Measurements from ENCODE around the gene UTP3. TPM values are rescaled to one million over a fixed set of nuclear protein-coding genes. Genes with fewer than 3 reads are reported as not detected.
"Not testable (repeated sequence)": the region's sequence is repeated elsewhere in the genome, so short reads cannot be mapped to it uniquely, and the experiment has no call there.

The UTP3 gene
- total RNA-seq (2014; rRNA removed; shearing (Covaris generic)) = 12.7 and 18.1 TPM in 2 replicates

- peak; percentile 95 to 98 for DNase-seq (ENCODE audit: low read depth in 1 of 2, low spot score in 2 of 2)
- H3K4me1 ChIP-seq (replicated peaks) = peaks cover 13% of the 10 kb centered on the region
- peaks cover 36% of the 10 kb centered on the region for H3K36me3 ChIP-seq
- H3K27ac ChIP-seq = peak within 1 kb of the TSS; percentile 40
- no peaks in the 10 kb centered on the region for H3K27me3 ChIP-seq (replicated peaks)
- H3K4me3 ChIP-seq = peak within 1 kb of the TSS; percentile 63
- no peaks in the 10 kb centered on the region for H3K9me3 ChIP-seq (replicated peaks)
These were observed at the start of gene UTP3 for GRCh38 chr4:70687821-70688794. Gene UTP3, plus strand, starts transcription at chr4:70688532. Its CDS starts 146 bp downstream, at chr4:70688678.

DNA sequence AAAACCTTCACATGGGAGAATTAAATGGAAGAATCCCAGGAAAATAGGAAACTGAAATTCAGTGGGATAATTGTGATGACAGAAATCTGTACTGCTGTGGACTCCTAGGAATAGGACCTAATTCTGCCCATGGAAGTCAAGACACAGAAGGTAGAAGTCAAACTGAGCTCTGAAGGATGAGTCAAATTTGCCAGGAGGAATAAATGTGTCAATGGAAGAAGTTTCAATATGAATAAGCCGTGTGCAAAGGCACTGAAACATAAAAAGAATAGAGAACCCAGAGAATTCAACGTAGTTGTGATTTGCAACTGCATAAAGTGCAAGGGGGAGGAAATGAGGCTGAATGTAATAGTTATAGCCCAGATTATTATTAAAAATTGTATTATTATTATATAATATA, 48.1 kb upstream of the UTP3 start:
- DNase-seq (ENCODE audit: low read depth in 1 of 2, low spot score in 2 of 2) = no peak
- Histone ChIP-seq H3K36me3 (no peaks in the 10 kb centered on the region), H3K4me1 (replicated peaks) (no peaks in the 10 kb centered on the region)

GRCh38 chr4:70650741-70651140, 37.6 kb upstream of the UTP3 start:
- not testable (repeated sequence) for H3K9me3 ChIP-seq (replicated peaks); H3K4me3 ChIP-seq; H3K27me3 ChIP-seq (replicated peaks); H3K27ac ChIP-seq; H3K4me1 ChIP-seq (replicated peaks); DNase-seq (ENCODE audit: low read depth in 1 of 2, low spot score in 2 of 2); H3K36me3 ChIP-seq

More for the DNA sequence above, 48.1 kb upstream of the UTP3 start:
- Histone ChIP-seq H3K4me3 (no peak overlapping the region), H3K27me3 (replicated peaks) (no peaks in the 10 kb centered on the region), H3K27ac (no peak overlapping the region), H3K9me3 (replicated peaks) (no peaks in the 10 kb centered on the region)

DNA sequence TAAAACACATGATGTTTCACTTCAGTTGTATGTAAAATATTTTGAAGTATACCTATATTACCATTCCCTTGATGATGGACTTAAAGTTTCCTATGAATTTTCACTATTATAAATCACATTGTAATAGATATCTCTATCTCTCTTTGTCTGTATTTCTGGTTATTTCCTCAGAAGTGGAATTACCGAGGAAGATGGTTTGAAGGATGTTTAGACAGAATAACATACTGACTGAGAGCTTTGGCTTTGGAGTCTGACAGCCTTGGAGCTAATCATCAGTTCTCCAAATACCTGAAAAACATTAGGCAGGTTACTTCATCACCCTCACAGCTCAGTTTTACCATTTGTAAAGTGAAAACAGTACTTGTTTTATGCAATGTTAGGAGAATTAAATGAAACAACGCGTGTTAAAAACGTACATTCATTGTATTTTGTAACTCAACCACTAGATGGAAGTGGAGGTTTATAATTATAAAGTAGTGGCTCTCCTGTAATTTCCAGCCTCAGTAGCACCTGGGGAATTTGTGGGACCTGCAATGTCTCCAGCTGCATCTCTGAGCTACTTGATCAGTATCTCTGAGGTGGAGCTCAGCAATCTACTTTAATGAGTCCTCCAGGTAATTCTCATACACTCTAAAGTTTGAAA, 36.3 kb upstream of the UTP3 start:
- Histone ChIP-seq H3K4me3 (no peak overlapping the region), H3K27ac (no peak overlapping the region), H3K9me3 (replicated peaks) (no peaks in the 10 kb centered on the region; the same call in 1 of the 2 replicates), H3K36me3 (no peaks in the 10 kb centered on the region), H3K4me1 (replicated peaks) (no peaks in the 10 kb centered on the region), H3K27me3 (replicated peaks) (peaks cover 6% of the 10 kb centered on the region; the same call in 1 of the 2 replicates)
- peak in 1 of 2 experiments; percentile 10 for DNase-seq (ENCODE audit: low read depth in 1 of 2, low spot score in 2 of 2)

DNA sequence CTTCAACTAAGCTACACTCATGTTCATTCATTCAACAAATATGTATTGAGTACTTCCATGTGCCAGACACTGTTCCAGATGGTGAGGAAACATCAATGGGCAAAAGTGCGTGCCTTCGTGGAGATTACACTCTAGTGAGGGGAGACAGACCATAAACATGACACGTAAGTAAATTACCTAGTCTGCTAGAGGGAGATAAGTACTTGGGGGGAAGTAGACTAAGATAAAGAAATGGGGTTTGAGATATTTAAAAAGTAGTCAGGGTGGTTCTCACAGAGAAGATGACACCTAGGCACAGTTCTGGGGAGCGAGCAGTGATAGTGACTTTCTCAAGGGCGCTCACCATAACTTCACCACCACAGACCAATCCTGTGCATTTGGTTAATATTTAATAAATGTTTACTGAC, 33.7 kb upstream of the UTP3 start:
- no peak overlapping the region for H3K27ac ChIP-seq
- no peaks in the 10 kb centered on the region for H3K9me3 ChIP-seq (replicated peaks)
- peaks cover 9% of the 10 kb centered on the region; the same call in 1 of the 2 replicates for H3K27me3 ChIP-seq (replicated peaks)
- no peak overlapping the region for H3K4me3 ChIP-seq
- no peaks in the 10 kb centered on the region for H3K36me3 ChIP-seq
- no peaks in the 10 kb centered on the region for H3K4me1 ChIP-seq (replicated peaks)
- DNase-seq (ENCODE audit: low read depth in 1 of 2, low spot score in 2 of 2) = no peak

DNA sequence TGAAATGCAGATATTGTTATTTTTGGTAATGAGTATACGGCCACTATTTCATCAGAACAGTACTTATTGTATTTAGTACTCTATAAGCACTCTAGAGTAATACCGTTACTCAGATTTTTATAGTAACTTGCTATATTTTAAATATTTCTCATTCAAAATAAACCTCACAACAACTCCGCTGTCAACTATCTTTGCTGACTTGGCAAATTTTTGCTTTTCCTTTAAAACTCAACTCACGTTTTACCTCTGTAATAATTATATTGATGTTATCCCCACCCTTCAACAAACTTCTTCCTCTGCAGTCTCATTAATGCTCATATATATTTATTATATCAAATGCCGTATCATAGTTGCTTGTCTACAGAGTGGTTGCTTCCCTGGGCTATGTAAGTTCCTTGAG, 31.0 kb upstream of the UTP3 start:
- Histone ChIP-seq H3K27ac (no peak overlapping the region), H3K36me3 (no peaks in the 10 kb centered on the region), H3K4me1 (replicated peaks) (no peaks in the 10 kb centered on the region), H3K27me3 (replicated peaks) (peaks cover 9% of the 10 kb centered on the region; the same call in 1 of the 2 replicates), H3K9me3 (replicated peaks) (no peaks in the 10 kb centered on the region), H3K4me3 (no peak overlapping the region)
- DNase-seq (ENCODE audit: low read depth in 1 of 2, low spot score in 2 of 2) = no peak

DNA sequence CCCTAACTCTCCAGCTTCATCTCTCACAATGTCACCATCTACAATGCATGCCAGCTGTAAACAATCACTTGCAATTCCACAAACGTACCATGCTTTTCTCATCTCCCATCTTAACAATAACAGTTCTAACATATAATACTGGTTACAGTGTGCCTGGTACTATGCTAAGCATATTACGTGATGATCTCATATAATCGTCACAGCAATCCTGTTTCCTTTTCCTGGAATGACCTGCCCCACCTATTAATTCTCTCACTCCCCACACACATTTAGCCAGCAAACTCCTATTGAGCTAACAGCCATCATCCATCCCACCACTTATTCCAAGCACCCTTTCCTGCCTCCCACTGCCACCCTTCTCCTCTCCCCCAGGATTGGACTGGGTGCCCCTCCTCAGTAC, 29.9 kb upstream of the UTP3 start:
- Histone ChIP-seq H3K27ac (no peak overlapping the region), H3K36me3 (no peaks in the 10 kb centered on the region)
- no peak for DNase-seq (ENCODE audit: low read depth in 1 of 2, low spot score in 2 of 2)

DNA sequence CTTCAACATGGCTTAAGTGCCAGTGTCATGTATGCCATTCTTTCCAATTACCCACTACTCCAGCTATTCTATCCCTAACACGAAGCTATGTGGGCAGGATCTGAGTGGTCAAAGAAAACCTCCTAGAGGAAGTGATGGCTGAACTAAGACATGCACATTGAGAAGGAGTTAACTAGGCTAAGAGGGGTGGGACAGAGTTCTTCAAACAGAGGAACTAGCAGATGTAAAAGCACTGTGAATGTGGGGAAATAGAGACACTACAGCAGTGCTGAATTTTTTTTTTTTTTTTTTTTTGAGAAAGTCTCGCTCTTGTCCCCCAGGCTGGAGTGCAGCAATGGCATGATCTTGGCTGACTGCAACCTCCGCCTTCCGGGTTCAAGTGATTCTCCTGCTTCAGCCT, 28.2 kb upstream of the UTP3 start:
- no peaks in the 10 kb centered on the region for H3K36me3 ChIP-seq
- no peak for DNase-seq (ENCODE audit: low read depth in 1 of 2, low spot score in 2 of 2)

More for the DNA sequence above, 29.9 kb upstream of the UTP3 start:
- Histone ChIP-seq H3K4me1 (replicated peaks) (no peaks in the 10 kb centered on the region), H3K27me3 (replicated peaks) (peaks cover 9% of the 10 kb centered on the region; the same call in 1 of the 2 replicates), H3K9me3 (replicated peaks) (no peaks in the 10 kb centered on the region), H3K4me3 (no peak overlapping the region)

DNA sequence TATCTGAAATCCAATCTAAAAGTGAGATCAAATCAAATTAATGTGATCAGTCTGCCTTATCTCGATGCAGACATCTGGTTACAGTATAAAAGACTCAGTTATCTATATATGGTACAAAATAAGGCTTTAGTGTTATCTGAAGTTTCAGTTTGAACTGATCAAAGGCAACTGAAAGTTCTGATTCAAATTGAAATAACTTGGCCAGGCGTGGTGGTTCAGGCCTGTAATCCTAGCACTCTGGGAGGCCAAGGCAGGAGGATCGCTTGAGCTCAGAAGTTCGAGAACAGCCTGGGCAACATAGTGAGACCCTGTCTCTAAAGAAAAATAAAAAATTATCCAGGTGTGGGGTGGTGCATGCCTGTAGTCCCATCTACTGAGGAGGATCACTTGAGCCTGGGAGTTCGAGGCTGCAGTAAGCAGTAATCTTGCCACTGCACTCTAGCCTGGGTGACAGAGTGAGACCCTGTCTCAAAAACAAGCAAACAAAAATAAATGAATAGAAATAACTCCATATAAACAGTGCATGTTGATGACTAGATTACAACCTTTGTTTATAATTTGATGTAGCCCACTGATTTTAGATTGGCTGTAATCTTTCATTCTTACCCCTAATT, 26.9 kb upstream of the UTP3 start:
- not testable (repeated sequence) for H3K4me3 ChIP-seq; H3K27me3 ChIP-seq (replicated peaks); H3K9me3 ChIP-seq (replicated peaks); H3K36me3 ChIP-seq; DNase-seq (ENCODE audit: low read depth in 1 of 2, low spot score in 2 of 2); H3K27ac ChIP-seq; H3K4me1 ChIP-seq (replicated peaks)

More for the DNA sequence above, 28.2 kb upstream of the UTP3 start:
- Histone ChIP-seq H3K27ac (no peak overlapping the region), H3K27me3 (replicated peaks) (peaks cover 6% of the 10 kb centered on the region; the same call in 1 of the 2 replicates), H3K4me3 (no peak overlapping the region), H3K4me1 (replicated peaks) (no peaks in the 10 kb centered on the region), H3K9me3 (replicated peaks) (no peaks in the 10 kb centered on the region)

DNA sequence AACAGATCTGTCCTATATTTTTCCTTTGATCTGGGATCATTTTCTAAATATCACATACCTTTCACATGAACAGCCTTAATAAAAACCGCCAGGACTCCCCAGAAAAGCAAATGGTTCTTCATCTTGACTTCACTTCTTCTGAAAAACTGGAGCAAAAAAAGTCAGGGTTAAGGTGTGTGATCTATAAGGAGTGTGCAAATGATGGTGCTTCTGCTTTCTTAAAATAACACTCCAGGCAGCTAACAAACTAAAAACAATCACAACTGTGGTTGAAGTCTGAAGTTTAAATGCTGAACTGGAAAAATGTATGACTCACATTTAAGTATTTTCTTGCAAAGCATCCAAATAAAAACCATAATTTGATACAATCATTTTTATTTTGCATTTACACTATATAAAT, 22.0 kb upstream of the UTP3 start, which contains the start of gene JCHAIN:
JCHAIN (minus strand) TSS at position 140 of the 400 bp plus-strand sequence; CDS start at position 122, 18 bp downstream.
- Histone ChIP-seq H3K9me3 (replicated peaks) (no peaks in the 10 kb centered on the region), H3K27ac (no peak within 1 kb of the TSS), H3K27me3 (replicated peaks) (no peaks in the 10 kb centered on the region; the same call in 1 of the 2 replicates), H3K36me3 (no peaks in the 10 kb centered on the region), H3K4me3 (no peak within 1 kb of the TSS), H3K4me1 (replicated peaks) (no peaks in the 10 kb centered on the region)
- DNase-seq (ENCODE audit: low read depth in 1 of 2, low spot score in 2 of 2) = no peak

- no peaks in the 10 kb centered on the region for H3K9me3 ChIP-seq (replicated peaks)
- H3K4me1 ChIP-seq (replicated peaks) = no peaks in the 10 kb centered on the region
- no peak for DNase-seq (ENCODE audit: low read depth in 1 of 2, low spot score in 2 of 2)
- no peak overlapping the region for H3K4me3 ChIP-seq
- H3K27ac ChIP-seq = no peak overlapping the region
- no peaks in the 10 kb centered on the region; the same call in 1 of the 2 replicates for H3K27me3 ChIP-seq (replicated peaks)
- H3K36me3 ChIP-seq = no peaks in the 10 kb centered on the region
These were observed 20.4 kb upstream of the UTP3 start for GRCh38 chr4:70667740-70668535.

GRCh38 chr4:70670332-70671014, 17.9 kb upstream of the UTP3 start:
- Histone ChIP-seq H3K27me3 (replicated peaks) (peaks cover 6% of the 10 kb centered on the region; the same call in 1 of the 2 replicates), H3K36me3 (no peaks in the 10 kb centered on the region), H3K9me3 (replicated peaks) (no peaks in the 10 kb centered on the region), H3K4me3 (no peak overlapping the region), H3K4me1 (replicated peaks) (no peaks in the 10 kb centered on the region), H3K27ac (no peak overlapping the region)
- DNase-seq (ENCODE audit: low read depth in 1 of 2, low spot score in 2 of 2) = no peak
